Measurements from ENCODE around the gene VWA2.
A peak's percentile ranks its signal among the peaks of the same experiment; 100 is the strongest.

VWA2 gene, protein sequence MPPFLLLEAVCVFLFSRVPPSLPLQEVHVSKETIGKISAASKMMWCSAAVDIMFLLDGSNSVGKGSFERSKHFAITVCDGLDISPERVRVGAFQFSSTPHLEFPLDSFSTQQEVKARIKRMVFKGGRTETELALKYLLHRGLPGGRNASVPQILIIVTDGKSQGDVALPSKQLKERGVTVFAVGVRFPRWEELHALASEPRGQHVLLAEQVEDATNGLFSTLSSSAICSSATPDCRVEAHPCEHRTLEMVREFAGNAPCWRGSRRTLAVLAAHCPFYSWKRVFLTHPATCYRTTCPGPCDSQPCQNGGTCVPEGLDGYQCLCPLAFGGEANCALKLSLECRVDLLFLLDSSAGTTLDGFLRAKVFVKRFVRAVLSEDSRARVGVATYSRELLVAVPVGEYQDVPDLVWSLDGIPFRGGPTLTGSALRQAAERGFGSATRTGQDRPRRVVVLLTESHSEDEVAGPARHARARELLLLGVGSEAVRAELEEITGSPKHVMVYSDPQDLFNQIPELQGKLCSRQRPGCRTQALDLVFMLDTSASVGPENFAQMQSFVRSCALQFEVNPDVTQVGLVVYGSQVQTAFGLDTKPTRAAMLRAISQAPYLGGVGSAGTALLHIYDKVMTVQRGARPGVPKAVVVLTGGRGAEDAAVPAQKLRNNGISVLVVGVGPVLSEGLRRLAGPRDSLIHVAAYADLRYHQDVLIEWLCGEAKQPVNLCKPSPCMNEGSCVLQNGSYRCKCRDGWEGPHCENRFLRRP
- 0 reads per million in 3 donors for total RNA-seq

- H3K4me3 ChIP-seq (ENCODE audit: insufficient read depth, low read depth, low read length, poor library complexity, severe bottlenecking): peak within 1 kb of the TSS; percentile 13
- no peaks in the 10 kb centered on the region for H3K36me3 ChIP-seq (ENCODE audit: control insufficient read depth, insufficient read depth, low read length)
- peaks cover 6% of the 10 kb centered on the region for H3K4me1 ChIP-seq (ENCODE audit: control insufficient read depth, insufficient read depth, low read length, poor library complexity, severe bottlenecking)
- H3K27me3 ChIP-seq (replicated peaks; ENCODE audit: control insufficient read depth, insufficient read depth, low read length, poor library complexity, severe bottlenecking): peaks cover 4% of the 10 kb centered on the region
- no peaks in the 10 kb centered on the region for H3K9me3 ChIP-seq (ENCODE audit: control insufficient read depth, low read length)
- DNase-seq: no peak
- no peak within 1 kb of the TSS for H3K27ac ChIP-seq (ENCODE audit: insufficient read depth, low read length, poor library complexity, severe bottlenecking)
These were observed at the start of gene VWA2 for GRCh38 chr10:114239117-114239993. Gene VWA2 (plus strand): TSS chr10:114239254. CDS start chr10:114248714, 9,460 bp downstream.

DNA sequence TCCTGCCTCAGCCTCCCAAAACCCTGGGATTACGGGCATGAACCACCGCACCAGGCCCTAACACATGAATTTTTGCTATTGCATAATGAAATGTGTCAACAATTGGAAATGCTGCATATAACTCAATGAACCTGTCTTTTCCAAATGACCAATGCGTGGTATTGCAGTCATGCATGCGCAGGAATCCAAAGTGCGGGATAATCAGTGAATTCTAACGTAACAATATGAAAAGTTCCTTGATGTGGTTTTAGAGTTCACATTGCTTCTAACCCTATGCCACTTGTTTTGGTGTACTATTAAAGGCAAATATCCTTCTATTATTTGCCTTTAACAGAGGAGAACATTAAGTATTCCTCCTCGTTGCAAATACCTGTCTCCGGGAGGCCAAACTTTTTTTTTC is 49.4 kb upstream of the VWA2 start:
- Histone ChIP-seq H3K4me3 (ENCODE audit: insufficient read depth, low read depth, low read length, poor library complexity, severe bottlenecking) (no peak overlapping the region), H3K9me3 (ENCODE audit: control insufficient read depth, low read length) (no peaks in the 10 kb centered on the region), H3K27ac (ENCODE audit: insufficient read depth, low read length, poor library complexity, severe bottlenecking) (no peak overlapping the region), H3K27me3 (replicated peaks; ENCODE audit: control insufficient read depth, insufficient read depth, low read length, poor library complexity, severe bottlenecking) (no peaks in the 10 kb centered on the region), H3K36me3 (ENCODE audit: control insufficient read depth, insufficient read depth, low read length) (no peaks in the 10 kb centered on the region), H3K4me1 (ENCODE audit: control insufficient read depth, insufficient read depth, low read length, poor library complexity, severe bottlenecking) (no peaks in the 10 kb centered on the region)
- no peak for DNase-seq

DNA sequence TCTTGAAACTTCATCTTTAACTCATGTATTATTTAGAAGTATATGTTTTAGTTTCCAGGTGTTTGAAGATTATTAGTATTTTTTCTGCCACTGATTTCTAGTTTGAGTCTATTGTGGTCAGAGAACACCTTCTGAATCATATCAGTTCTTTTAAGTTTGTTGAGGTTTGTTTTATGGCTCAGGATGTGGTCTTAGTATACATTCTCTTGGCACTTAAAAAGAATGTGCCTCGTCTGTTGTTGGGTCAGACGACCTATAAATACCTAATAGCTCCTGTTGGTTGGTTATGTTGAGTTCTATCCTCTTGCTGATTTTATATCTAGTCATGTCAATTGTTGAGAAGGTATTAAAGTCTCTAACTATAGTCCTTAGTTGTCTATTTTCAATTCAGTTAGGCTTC is 44.0 kb upstream of the VWA2 start:
- no peaks in the 10 kb centered on the region for H3K9me3 ChIP-seq (ENCODE audit: control insufficient read depth, low read length)
- no peaks in the 10 kb centered on the region for H3K36me3 ChIP-seq (ENCODE audit: control insufficient read depth, insufficient read depth, low read length)
- H3K27me3 ChIP-seq (replicated peaks; ENCODE audit: control insufficient read depth, insufficient read depth, low read length, poor library complexity, severe bottlenecking): peaks cover 4% of the 10 kb centered on the region
- no peak overlapping the region for H3K27ac ChIP-seq (ENCODE audit: insufficient read depth, low read length, poor library complexity, severe bottlenecking)
- no peak for DNase-seq
- H3K4me3 ChIP-seq (ENCODE audit: insufficient read depth, low read depth, low read length, poor library complexity, severe bottlenecking): no peak overlapping the region
- no peaks in the 10 kb centered on the region for H3K4me1 ChIP-seq (ENCODE audit: control insufficient read depth, insufficient read depth, low read length, poor library complexity, severe bottlenecking)

- H3K36me3 ChIP-seq (ENCODE audit: control insufficient read depth, insufficient read depth, low read length): no peaks in the 10 kb centered on the region
- no peaks in the 10 kb centered on the region for H3K4me1 ChIP-seq (ENCODE audit: control insufficient read depth, insufficient read depth, low read length, poor library complexity, severe bottlenecking)
- no peak overlapping the region for H3K4me3 ChIP-seq (ENCODE audit: insufficient read depth, low read depth, low read length, poor library complexity, severe bottlenecking)
- H3K9me3 ChIP-seq (ENCODE audit: control insufficient read depth, low read length): no peaks in the 10 kb centered on the region
- H3K27me3 ChIP-seq (replicated peaks; ENCODE audit: control insufficient read depth, insufficient read depth, low read length, poor library complexity, severe bottlenecking): peaks cover 4% of the 10 kb centered on the region
- H3K27ac ChIP-seq (ENCODE audit: insufficient read depth, low read length, poor library complexity, severe bottlenecking): no peak overlapping the region
- DNase-seq: no peak
These were observed 39.8 kb upstream of the VWA2 start for GRCh38 chr10:114199239-114199638.

- Histone ChIP-seq H3K4me1 (ENCODE audit: control insufficient read depth, insufficient read depth, low read length, poor library complexity, severe bottlenecking) (no peaks in the 10 kb centered on the region), H3K9me3 (ENCODE audit: control insufficient read depth, low read length) (no peaks in the 10 kb centered on the region), H3K27ac (ENCODE audit: insufficient read depth, low read length, poor library complexity, severe bottlenecking) (no peak overlapping the region), H3K36me3 (ENCODE audit: control insufficient read depth, insufficient read depth, low read length) (no peaks in the 10 kb centered on the region), H3K27me3 (replicated peaks; ENCODE audit: control insufficient read depth, insufficient read depth, low read length, poor library complexity, severe bottlenecking) (peaks cover 5% of the 10 kb centered on the region), H3K4me3 (ENCODE audit: insufficient read depth, low read depth, low read length, poor library complexity, severe bottlenecking) (no peak overlapping the region)
- DNase-seq: no peak
These were observed 36.2 kb upstream of the VWA2 start for GRCh38 chr10:114202812-114203211.

DNA sequence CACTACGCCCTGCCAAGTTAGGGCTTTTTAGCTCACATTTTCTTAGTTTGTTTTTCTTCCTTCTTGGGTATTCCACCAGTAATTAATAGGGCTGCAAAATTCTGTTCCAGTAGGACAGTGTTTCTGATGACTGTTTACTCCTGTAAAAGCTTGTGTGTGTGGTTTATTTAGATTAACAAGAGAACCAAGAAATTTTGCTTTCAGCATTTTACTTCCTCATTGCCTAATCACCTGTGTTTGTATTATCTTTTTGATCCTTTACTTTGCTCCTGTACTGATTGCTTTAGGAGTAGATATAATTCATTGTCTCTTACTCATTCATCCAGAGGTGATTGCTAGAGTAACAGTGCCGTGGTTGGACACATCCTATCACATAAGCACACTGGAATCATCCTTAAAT is 32.2 kb upstream of the VWA2 start:
- Histone ChIP-seq H3K27me3 (replicated peaks; ENCODE audit: control insufficient read depth, insufficient read depth, low read length, poor library complexity, severe bottlenecking) (peaks cover 5% of the 10 kb centered on the region), H3K4me3 (ENCODE audit: insufficient read depth, low read depth, low read length, poor library complexity, severe bottlenecking) (no peak overlapping the region), H3K9me3 (ENCODE audit: control insufficient read depth, low read length) (no peaks in the 10 kb centered on the region), H3K36me3 (ENCODE audit: control insufficient read depth, insufficient read depth, low read length) (no peaks in the 10 kb centered on the region), H3K4me1 (ENCODE audit: control insufficient read depth, insufficient read depth, low read length, poor library complexity, severe bottlenecking) (no peaks in the 10 kb centered on the region), H3K27ac (ENCODE audit: insufficient read depth, low read length, poor library complexity, severe bottlenecking) (no peak overlapping the region)
- no peak for DNase-seq

DNA sequence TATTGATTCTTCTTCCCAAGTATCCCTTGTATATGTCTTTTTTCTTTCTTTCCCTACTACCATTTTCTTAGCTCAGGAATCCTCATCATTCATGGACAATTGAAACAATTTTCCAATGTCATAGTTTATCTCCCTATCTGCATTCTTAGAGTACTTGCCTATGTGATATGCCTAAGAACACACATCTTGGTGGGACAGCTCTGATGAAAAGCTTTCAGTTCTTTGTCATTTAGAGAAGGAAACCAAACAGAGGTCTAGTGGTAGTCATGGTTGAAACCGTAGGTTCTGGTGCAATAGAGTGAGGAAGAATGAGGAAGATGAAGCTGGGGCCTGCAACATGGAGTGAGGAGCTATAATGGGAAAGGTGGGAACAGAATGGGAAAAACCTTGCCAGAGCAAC is 31.7 kb upstream of the VWA2 start:
- no peaks in the 10 kb centered on the region for H3K9me3 ChIP-seq (ENCODE audit: control insufficient read depth, low read length)
- H3K4me3 ChIP-seq (ENCODE audit: insufficient read depth, low read depth, low read length, poor library complexity, severe bottlenecking): no peak overlapping the region
- H3K36me3 ChIP-seq (ENCODE audit: control insufficient read depth, insufficient read depth, low read length): no peaks in the 10 kb centered on the region
- peaks cover 9% of the 10 kb centered on the region for H3K27me3 ChIP-seq (replicated peaks; ENCODE audit: control insufficient read depth, insufficient read depth, low read length, poor library complexity, severe bottlenecking)
- DNase-seq: no peak
- H3K4me1 ChIP-seq (ENCODE audit: control insufficient read depth, insufficient read depth, low read length, poor library complexity, severe bottlenecking): no peaks in the 10 kb centered on the region
- H3K27ac ChIP-seq (ENCODE audit: insufficient read depth, low read length, poor library complexity, severe bottlenecking): no peak overlapping the region

DNA sequence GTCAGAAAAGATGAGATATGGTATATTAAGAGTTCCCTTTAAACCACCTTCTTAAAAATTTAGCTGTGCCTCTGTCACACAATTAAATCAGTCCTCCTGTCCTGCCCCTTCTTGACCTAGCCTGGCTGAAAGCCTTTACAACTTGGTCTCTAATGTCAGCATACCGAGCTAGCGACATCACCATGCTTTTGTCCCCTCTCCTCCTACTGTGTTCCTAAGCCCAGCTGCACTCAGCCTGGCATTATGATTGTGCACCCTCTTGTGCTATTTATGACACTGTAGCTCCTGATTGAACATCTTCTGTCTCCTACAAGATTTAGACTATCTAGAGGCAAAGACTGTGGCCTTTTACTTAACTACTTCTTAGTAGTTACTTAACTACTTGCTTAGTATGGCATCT is 30.7 kb upstream of the VWA2 start:
- no peak overlapping the region for H3K4me3 ChIP-seq (ENCODE audit: insufficient read depth, low read depth, low read length, poor library complexity, severe bottlenecking)
- no peaks in the 10 kb centered on the region for H3K36me3 ChIP-seq (ENCODE audit: control insufficient read depth, insufficient read depth, low read length)
- H3K4me1 ChIP-seq (ENCODE audit: control insufficient read depth, insufficient read depth, low read length, poor library complexity, severe bottlenecking): no peaks in the 10 kb centered on the region
- H3K9me3 ChIP-seq (ENCODE audit: control insufficient read depth, low read length): no peaks in the 10 kb centered on the region
- no peak for DNase-seq
- no peak overlapping the region for H3K27ac ChIP-seq (ENCODE audit: insufficient read depth, low read length, poor library complexity, severe bottlenecking)
- H3K27me3 ChIP-seq (replicated peaks; ENCODE audit: control insufficient read depth, insufficient read depth, low read length, poor library complexity, severe bottlenecking): peaks cover 9% of the 10 kb centered on the region

DNA sequence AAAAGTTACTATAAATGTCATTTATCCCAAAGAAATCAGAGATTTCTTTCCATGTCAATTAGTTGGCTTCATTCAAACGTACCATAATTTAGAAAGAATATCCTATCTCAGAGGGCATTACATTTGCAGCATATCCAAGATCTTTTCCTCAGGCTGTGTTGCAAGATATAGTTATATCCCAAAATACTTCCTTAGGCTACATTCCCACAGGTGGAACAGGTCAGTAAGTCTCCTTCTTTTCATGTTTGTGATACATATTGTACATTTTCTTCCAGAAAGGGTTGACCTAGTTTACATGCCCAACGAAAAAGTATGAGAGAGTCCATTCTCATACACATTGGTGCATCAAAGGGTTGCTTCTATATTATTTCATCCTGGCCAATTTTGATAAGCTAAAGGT is 26.9 kb upstream of the VWA2 start:
- Histone ChIP-seq H3K4me1 (ENCODE audit: control insufficient read depth, insufficient read depth, low read length, poor library complexity, severe bottlenecking) (no peaks in the 10 kb centered on the region), H3K9me3 (ENCODE audit: control insufficient read depth, low read length) (no peaks in the 10 kb centered on the region), H3K27ac (ENCODE audit: insufficient read depth, low read length, poor library complexity, severe bottlenecking) (no peak overlapping the region), H3K27me3 (replicated peaks; ENCODE audit: control insufficient read depth, insufficient read depth, low read length, poor library complexity, severe bottlenecking) (peaks cover 4% of the 10 kb centered on the region), H3K4me3 (ENCODE audit: insufficient read depth, low read depth, low read length, poor library complexity, severe bottlenecking) (no peak overlapping the region), H3K36me3 (ENCODE audit: control insufficient read depth, insufficient read depth, low read length) (no peaks in the 10 kb centered on the region)
- no peak for DNase-seq

Measured in effector memory CD4-positive, alpha-beta T cell (primary cell).